HEK293 (cell line): ENCODE measurements around the gene KANSL1L.

Experiments used
- CTCF ChIA-PET: fragments of 350-600 bp; formaldehyde crosslinking; extraction: SDS; loops from one replicate; lab custom pipeline; 2021; ENCODE audit warnings: antibody characterized with exemption; lab: Yijun Ruan, JAX
- POLR2A ChIA-PET: fragments of 300-600 bp; formaldehyde crosslinking; extraction: SDS; loops from one replicate; lab custom pipeline; 2020; ENCODE audit warnings: antibody characterized with exemption, inconsistent platforms; lab: Yijun Ruan, JAX
- H3K27ac ChIP-seq: fragments of 200-500 bp; sonication (Bioruptor generic); 2 replicates; pipeline ENCODE4 v1.5.1; 2014; ENCODE audit warnings: low read depth, low read length, control low read depth, inconsistent platforms; ENCODE audit errors: extremely low read depth
- H3K36me3 ChIP-seq, 2 experiments: fragments of 200-500 bp in 1 of 2; sonication (Bioruptor generic) in 1 of 2; 1 replicate in 1 of 2; 2 replicates in 1 of 2; pipeline ENCODE4 v1.5.1; 2014 to 2017; ENCODE audit warnings: inconsistent platforms in 2 of 2, low read length in 2 of 2; ENCODE audit not compliant: control insufficient read depth in 2 of 2, insufficient read depth in 1 of 2
- H3K4me1 ChIP-seq: fragments of 200-500 bp; sonication (Bioruptor generic); 2 replicates; pipeline ENCODE4 v1.5.1; 2014; ENCODE audit warnings: mild to moderate bottlenecking, low read length, inconsistent platforms; ENCODE audit not compliant: control insufficient read depth, insufficient read depth
- H3K4me3 ChIP-seq: 2 replicates; pipeline ENCODE4 v1.5.1; 2011; ENCODE audit warnings: low read depth, mild to moderate bottlenecking, control low read depth, low read length, moderate library complexity
- H3K9me3 ChIP-seq: fragments of 200-500 bp; sonication (Bioruptor generic); 2 replicates; pipeline ENCODE4 v1.5.1; 2014; ENCODE audit warnings: low read depth, low read length, inconsistent platforms; ENCODE audit not compliant: control insufficient read depth, insufficient read depth
- BCL6B ChIP-seq: fragments of 450-650 bp; formaldehyde crosslinking; IDR thresholded peaks from 2 replicates; pipeline ENCODE4 v1.5.1; 2017; ENCODE audit warnings: missing biosample characterization, missing genetic modification characterization
- GFI1B ChIP-seq: fragments of 450-650 bp; formaldehyde crosslinking; IDR thresholded peaks from 2 replicates; pipeline ENCODE4 v1.5.1; 2016; ENCODE audit warnings: missing biosample characterization, missing genetic modification characterization
- IKZF3 ChIP-seq: fragments of 450-650 bp; IDR thresholded peaks from 2 replicates; pipeline ENCODE4 v1.5.0; 2018; ENCODE audit warnings: missing biosample characterization, mild to moderate bottlenecking, missing genetic modification characterization, moderate library complexity
- INSM2 ChIP-seq: fragments of 450-650 bp; formaldehyde crosslinking; IDR thresholded peaks from 2 replicates; pipeline ENCODE4 v1.5.1; 2016; ENCODE audit warnings: missing biosample characterization, missing genetic modification characterization
- MYNN ChIP-seq: fragments of 450-650 bp; formaldehyde crosslinking; IDR thresholded peaks from 2 replicates; pipeline ENCODE4 v1.5.1; 2016; ENCODE audit warnings: missing biosample characterization, missing genetic modification characterization, borderline replicate concordance
- PRDM10 ChIP-seq: fragments of 450-650 bp; formaldehyde crosslinking; IDR thresholded peaks from 2 replicates; pipeline ENCODE4 v1.5.1; 2016; ENCODE audit warnings: missing biosample characterization, missing genetic modification characterization
- SCRT2 ChIP-seq: fragments of 450-650 bp; formaldehyde crosslinking; IDR thresholded peaks from 2 replicates; pipeline ENCODE4 v1.5.1; 2016; ENCODE audit warnings: missing biosample characterization, missing genetic modification characterization
- ZBTB10 ChIP-seq: fragments of 450-650 bp; formaldehyde crosslinking; IDR thresholded peaks from 2 replicates; pipeline ENCODE4 v1.5.1; 2016; ENCODE audit warnings: missing biosample characterization, missing genetic modification characterization
- ZFP41 ChIP-seq: fragments of 450-650 bp; formaldehyde crosslinking; IDR thresholded peaks from 2 replicates; pipeline ENCODE4 v1.5.1; 2016; ENCODE audit warnings: missing biosample characterization, missing genetic modification characterization, borderline replicate concordance
- ZNF266 ChIP-seq: fragments of 450-650 bp; formaldehyde crosslinking; IDR thresholded peaks from 2 replicates; pipeline ENCODE4 v1.5.1; 2016; ENCODE audit warnings: missing biosample characterization, missing genetic modification characterization, low read depth
- ZNF302 ChIP-seq: fragments of 450-650 bp; formaldehyde crosslinking; IDR thresholded peaks from 2 replicates; pipeline ENCODE4 v1.5.1; 2016; ENCODE audit warnings: missing biosample characterization, missing genetic modification characterization, low read depth
- ZNF311 ChIP-seq: fragments of 450-650 bp; formaldehyde crosslinking; IDR thresholded peaks from 2 replicates; pipeline ENCODE4 v1.5.1; 2017; ENCODE audit warnings: missing biosample characterization, missing genetic modification characterization, borderline replicate concordance
- ZNF362 ChIP-seq: fragments of 450-650 bp; formaldehyde crosslinking; IDR thresholded peaks from 2 replicates; pipeline ENCODE4 v1.5.1; 2016; ENCODE audit warnings: missing biosample characterization, missing genetic modification characterization
- ZNF366 ChIP-seq: fragments of 450-650 bp; formaldehyde crosslinking; conservative IDR thresholded peaks from 2 replicates; pipeline ENCODE4 v1.5.1; 2016; ENCODE audit warnings: missing biosample characterization, missing genetic modification characterization
- ZNF416 ChIP-seq: fragments of 450-650 bp; formaldehyde crosslinking; IDR thresholded peaks from 2 replicates; pipeline ENCODE4 v1.5.1; 2016; ENCODE audit warnings: missing biosample characterization, missing genetic modification characterization
- ZNF510 ChIP-seq: fragments of 450-650 bp; formaldehyde crosslinking; IDR thresholded peaks from 2 replicates; pipeline ENCODE4 v1.5.1; 2018; ENCODE audit warnings: mild to moderate bottlenecking, missing genetic modification characterization, missing biosample characterization; ENCODE audit not compliant: insufficient replicate concordance
- ZNF791 ChIP-seq: fragments of 450-650 bp; formaldehyde crosslinking; IDR thresholded peaks from 2 replicates; pipeline ENCODE4 v1.5.1; 2016; ENCODE audit warnings: missing biosample characterization, missing genetic modification characterization

KANSL1L gene

GRCh38 chr2:210171309-210172218 lies at the start of gene KANSL1L (continued):
- TF ChIP-seq INSM2 (no peak), PRDM10 (peak; percentile 29; the same call in 1 of the 2 replicates), IKZF3 (tag by site-specific recombination) (peak; percentile 71; the same call in 1 of the 2 replicates)

- Histone ChIP-seq H3K9me3 (no peaks in the 10 kb centered on the region), H3K36me3 (no peaks in the 10 kb centered on the region), H3K4me3 (no peak overlapping the region), H3K27ac (no peak overlapping the region), H3K4me1 (no peaks in the 10 kb centered on the region)
- CTCF ChIA-PET, result interaction anchor here (0.6 to 1.3 kb wide), 4 partner anchors 10 to 254 kb away, joined by 3 read pairs; no protein-coding TSS in a partner anchor
- POLR2A ChIA-PET, result no interaction called here
- no peak for TF ChIP-seq ZNF366 (tag by site-specific recombination)
- TF ChIP-seq ZNF362 (tag by site-specific recombination), result no peak
- TF ChIP-seq ZFP41 (tag by site-specific recombination), result no peak
- no peak for TF ChIP-seq GFI1B
- no peak for TF ChIP-seq ZNF302 (tag by site-specific recombination)
These were observed 43.9 kb upstream of the KANSL1L start for GRCh38 chr2:210215120-210215519.

- Histone ChIP-seq H3K4me3 (no peak overlapping the region), H3K27ac (no peak overlapping the region), H3K4me1 (no peaks in the 10 kb centered on the region), H3K36me3 (no peaks in the 10 kb centered on the region), H3K9me3 (no peaks in the 10 kb centered on the region)
- POLR2A ChIA-PET, result no interaction called here
- CTCF ChIA-PET, result interaction anchor here (1.3 kb wide), 1 partner anchor 11 kb away, joined by 4 read pairs; no protein-coding TSS in a partner anchor
- TF ChIP-seq SCRT2 (no peak), ZBTB10 (no peak), ZNF416 (tag by site-specific recombination) (no peak), BCL6B (tag by site-specific recombination) (no peak), ZNF791 (tag by site-specific recombination) (no peak), ZNF266 (tag by site-specific recombination) (no peak), ZNF311 (tag by site-specific recombination) (no peak), MYNN (no peak), ZNF510 (tag by site-specific recombination) (no peak)
These were observed 39.0 kb upstream of the KANSL1L start for GRCh38 chr2:210210185-210210584.
